Measurements from ENCODE around the gene CCR5.
"Not testable (repeated sequence)": the region's sequence is repeated elsewhere in the genome, so short reads cannot be mapped to it uniquely, and the experiment has no call there.

Gene CCR5

GRCh38 chr3:46370839-46371518 is at the start of gene CCR5:
Gene CCR5, plus strand, starts transcription at chr3:46370946. Its CDS starts 1,957 bp downstream, at chr3:46372903.
- no peak for DNase-seq

GRCh38 chr3:46321461-46322104 is 49.2 kb upstream of the CCR5 start:
- DNase-seq, result no peak

GRCh38 chr3:46324036-46324435 is 46.7 kb upstream of the CCR5 start:
- no peak for DNase-seq

- DNase-seq, result no peak
These were observed 45.0 kb upstream of the CCR5 start for GRCh38 chr3:46325645-46326300.

- DNase-seq, result not testable (repeated sequence)
These were observed 40.1 kb upstream of the CCR5 start for GRCh38 chr3:46330676-46331075.

- no peak for DNase-seq
These were observed 35.8 kb upstream of the CCR5 start for GRCh38 chr3:46334741-46335478.

GRCh38 chr3:46335541-46335940 is 35.2 kb upstream of the CCR5 start:
- no peak for DNase-seq

- no peak for DNase-seq
These were observed 32.8 kb upstream of the CCR5 start for GRCh38 chr3:46337911-46338310.

GRCh38 chr3:46338840-46339239 is 31.9 kb upstream of the CCR5 start:
- no peak for DNase-seq

- no peak for DNase-seq
These were observed 26.3 kb upstream of the CCR5 start for GRCh38 chr3:46344476-46344875.

GRCh38 chr3:46348823-46349482 is 21.8 kb upstream of the CCR5 start:
- no peak for DNase-seq

GRCh38 chr3:46349484-46350261 is 21.1 kb upstream of the CCR5 start:
- no peak for DNase-seq

GRCh38 chr3:46350262-46350565 is 20.5 kb upstream of the CCR5 start:
- no peak for DNase-seq

- no peak for DNase-seq
These were observed 19.1 kb upstream of the CCR5 start for GRCh38 chr3:46351646-46352045.

- no peak for DNase-seq
These were observed 17.7 kb upstream of the CCR5 start for GRCh38 chr3:46353090-46353489.

GRCh38 chr3:46353647-46354410 is 16.9 kb upstream of the CCR5 start, which contains the start of gene CCR2:
Gene CCR2, plus strand, starts transcription at chr3:46354111. Its CDS starts 3,417 bp downstream, at chr3:46357528.
- no peak for DNase-seq

- DNase-seq, result no peak
These were observed 16.3 kb upstream of the CCR5 start for GRCh38 chr3:46354478-46354877.

GRCh38 chr3:46354984-46355383 is 15.8 kb upstream of the CCR5 start:
- DNase-seq, result no peak

- no peak for DNase-seq
These were observed 14.5 kb upstream of the CCR5 start for GRCh38 chr3:46356276-46356675.

GRCh38 chr3:46356909-46357308 is 13.8 kb upstream of the CCR5 start:
- DNase-seq, result no peak

Data from amygdala (tissue), 56 donors.